Nephron (organoid): ENCODE data around the gene WDR33.

Experiments
- H3K27ac Mint-ChIP-seq, 3 experiments: 2 replicates each; pipeline ENCODE4 v1.8.0; 2020; ENCODE audit warnings: mixed read lengths in 3 of 3, mild to moderate bottlenecking in 2 of 3, moderate library complexity in 1 of 3
- H3K27me3 Mint-ChIP-seq: 2 replicates; pipeline ENCODE4 v1.8.0; 2021; ENCODE audit warnings: low read depth, mild to moderate bottlenecking, moderate library complexity, mixed read lengths
- H3K36me3 Mint-ChIP-seq: 2 replicates; pipeline ENCODE4 v1.8.0; 2020; ENCODE audit warnings: low read depth, mixed read lengths
- H3K4me1 Mint-ChIP-seq: 2 replicates; pipeline ENCODE4 v1.8.0; 2020; ENCODE audit warnings: mixed read lengths
- H3K4me3 Mint-ChIP-seq, 3 experiments: 2 replicates each; pipeline ENCODE4 v1.8.0; 2020; ENCODE audit warnings: mild to moderate bottlenecking in 3 of 3, mixed read lengths in 3 of 3, moderate library complexity in 2 of 3
- H3K9me3 Mint-ChIP-seq: 2 replicates; pipeline ENCODE4 v1.8.0; 2020; ENCODE audit warnings: mixed read lengths
- TF ChIP-seq, protein P1 (sequence below), 3 experiments: fragments of 200-600 bp; sonication (generic); IDR thresholded peaks; one replicate each; pipeline ENCODE4 v1.5.0; 2021; ENCODE audit warnings: antibody characterized with exemption in 3 of 3; ENCODE audit not compliant: unreplicated experiment in 3 of 3

Gene WDR33

DNA sequence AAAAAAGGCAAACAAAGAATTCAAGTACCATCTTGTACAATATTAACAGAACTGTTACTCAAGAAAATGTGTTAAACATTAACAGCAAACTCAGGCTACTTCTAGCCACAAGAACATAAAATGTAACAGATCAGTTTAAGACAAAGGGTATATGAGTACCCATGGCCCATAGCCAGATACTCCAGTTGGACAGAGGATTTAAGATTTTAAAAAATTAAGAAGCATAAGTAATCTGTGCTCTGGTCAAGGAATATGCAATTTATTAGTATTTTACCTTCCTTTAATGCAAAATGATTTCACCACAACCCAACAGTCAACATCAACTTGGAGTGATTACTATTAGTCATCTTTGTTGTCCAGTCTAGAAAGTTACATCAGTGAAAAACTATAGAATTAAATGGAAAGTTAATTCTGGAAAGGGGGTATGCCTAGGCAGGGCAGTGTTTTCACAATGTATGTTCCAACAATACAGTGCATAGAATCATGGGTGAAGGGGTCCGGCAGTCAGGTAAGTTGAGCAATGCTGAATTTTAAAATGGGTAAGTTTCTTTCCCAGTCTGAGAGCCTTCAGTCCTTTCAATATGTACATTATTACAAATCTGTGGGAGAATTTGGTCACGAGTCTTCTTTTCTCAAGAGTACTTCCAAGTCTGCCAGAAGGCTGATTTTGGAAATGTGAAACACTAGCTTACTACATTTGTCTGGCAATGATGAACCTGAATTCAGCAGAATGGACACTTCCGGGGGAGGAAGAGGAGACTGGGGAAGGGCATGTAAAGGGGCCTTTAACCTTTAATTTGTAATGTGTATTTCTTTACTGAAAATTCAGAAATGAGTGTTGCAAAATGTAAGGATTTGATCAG is 75.2 kb downstream of the WDR33 start:
- peaks cover 13% of the 10 kb centered on the region for H3K36me3 Mint-ChIP-seq
- peaks cover 30% of the 10 kb centered on the region for H3K4me1 Mint-ChIP-seq
- peak overlapping the region; percentile 71 to 88 (median 82) for H3K27ac Mint-ChIP-seq
- H3K27me3 Mint-ChIP-seq, result no peaks in the 10 kb centered on the region
- no peaks in the 10 kb centered on the region for H3K9me3 Mint-ChIP-seq
- no peak overlapping the region for H3K4me3 Mint-ChIP-seq
- TF ChIP-seq, protein P1, sequence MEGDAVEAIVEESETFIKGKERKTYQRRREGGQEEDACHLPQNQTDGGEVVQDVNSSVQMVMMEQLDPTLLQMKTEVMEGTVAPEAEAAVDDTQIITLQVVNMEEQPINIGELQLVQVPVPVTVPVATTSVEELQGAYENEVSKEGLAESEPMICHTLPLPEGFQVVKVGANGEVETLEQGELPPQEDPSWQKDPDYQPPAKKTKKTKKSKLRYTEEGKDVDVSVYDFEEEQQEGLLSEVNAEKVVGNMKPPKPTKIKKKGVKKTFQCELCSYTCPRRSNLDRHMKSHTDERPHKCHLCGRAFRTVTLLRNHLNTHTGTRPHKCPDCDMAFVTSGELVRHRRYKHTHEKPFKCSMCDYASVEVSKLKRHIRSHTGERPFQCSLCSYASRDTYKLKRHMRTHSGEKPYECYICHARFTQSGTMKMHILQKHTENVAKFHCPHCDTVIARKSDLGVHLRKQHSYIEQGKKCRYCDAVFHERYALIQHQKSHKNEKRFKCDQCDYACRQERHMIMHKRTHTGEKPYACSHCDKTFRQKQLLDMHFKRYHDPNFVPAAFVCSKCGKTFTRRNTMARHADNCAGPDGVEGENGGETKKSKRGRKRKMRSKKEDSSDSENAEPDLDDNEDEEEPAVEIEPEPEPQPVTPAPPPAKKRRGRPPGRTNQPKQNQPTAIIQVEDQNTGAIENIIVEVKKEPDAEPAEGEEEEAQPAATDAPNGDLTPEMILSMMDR (IDR thresholded peaks at IDR 0.05; ENCODE audit: unreplicated experiment in 3 of 3), result no peak

DNA sequence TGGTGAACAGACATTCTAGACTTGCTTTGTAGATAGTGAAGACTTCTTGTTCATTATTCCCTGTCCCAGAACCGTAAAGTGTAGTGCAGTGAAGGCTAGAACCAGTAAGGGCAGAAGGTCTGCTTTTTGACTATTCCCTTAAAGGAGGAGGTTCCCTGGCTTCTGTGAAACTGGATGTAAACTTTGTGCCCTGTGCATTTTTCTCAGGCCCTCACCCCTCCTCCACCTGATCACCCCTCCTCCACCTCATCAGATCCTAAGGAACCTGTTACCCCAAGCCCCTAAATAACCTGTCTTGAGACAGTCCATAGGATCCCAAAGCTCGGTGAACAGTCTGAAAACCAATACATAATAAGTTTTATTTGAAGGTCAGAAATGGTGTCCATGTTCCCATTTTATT is 75.9 kb downstream of the WDR33 start:
- H3K27ac Mint-ChIP-seq, result peak overlapping the region; percentile 71 to 88 (median 82)
- H3K27me3 Mint-ChIP-seq, result no peaks in the 10 kb centered on the region
- peaks cover 6% of the 10 kb centered on the region for H3K36me3 Mint-ChIP-seq
- no peaks in the 10 kb centered on the region for H3K9me3 Mint-ChIP-seq
- TF ChIP-seq, protein P1 (IDR thresholded peaks at IDR 0.05; ENCODE audit: unreplicated experiment in 3 of 3), result no peak
- H3K4me1 Mint-ChIP-seq, result peaks cover 30% of the 10 kb centered on the region
- peak overlapping the region in 2 of 3 experiments; percentile 44 to 49 for H3K4me3 Mint-ChIP-seq

DNA sequence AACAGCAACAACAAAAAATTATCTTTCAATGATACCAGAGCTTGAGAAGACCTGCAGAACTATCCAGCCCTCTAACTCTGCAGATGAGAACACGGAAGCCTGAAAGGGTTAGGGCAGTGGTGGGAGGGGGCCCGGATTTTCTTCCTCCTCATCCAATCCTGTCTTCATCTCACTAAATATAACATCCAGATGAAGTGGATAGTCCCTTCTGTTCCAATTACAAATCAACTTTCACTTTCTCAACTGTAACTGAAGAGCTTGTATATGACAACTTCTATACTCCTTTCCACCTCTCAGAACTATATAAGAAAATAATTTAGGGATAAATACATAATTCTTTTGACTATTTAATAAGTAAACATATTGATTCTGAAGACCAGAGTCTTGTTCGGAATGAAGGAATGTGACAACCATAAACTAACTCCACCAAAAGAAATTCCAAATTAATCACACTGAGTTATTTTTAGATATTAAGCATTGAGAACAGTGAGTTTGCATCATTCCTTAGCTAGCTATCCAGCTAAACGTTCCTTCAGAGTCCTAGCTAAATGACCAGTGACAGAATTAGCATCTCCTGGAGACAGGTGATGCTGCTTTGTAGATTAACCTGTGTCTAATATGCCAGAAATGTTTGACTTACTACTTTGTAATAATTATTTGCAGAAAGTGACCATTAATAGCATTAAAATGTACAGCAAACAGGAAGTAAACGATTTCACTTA is 77.0 kb downstream of the WDR33 start:
- H3K9me3 Mint-ChIP-seq, result no peaks in the 10 kb centered on the region
- peak overlapping the region; percentile 71 to 88 (median 82) for H3K27ac Mint-ChIP-seq
- no peak overlapping the region for H3K4me3 Mint-ChIP-seq
- peaks cover 30% of the 10 kb centered on the region for H3K4me1 Mint-ChIP-seq
- H3K36me3 Mint-ChIP-seq, result peaks cover 4% of the 10 kb centered on the region
- TF ChIP-seq, protein P1 (IDR thresholded peaks at IDR 0.05; ENCODE audit: unreplicated experiment in 3 of 3), result no peak
- no peaks in the 10 kb centered on the region for H3K27me3 Mint-ChIP-seq

DNA sequence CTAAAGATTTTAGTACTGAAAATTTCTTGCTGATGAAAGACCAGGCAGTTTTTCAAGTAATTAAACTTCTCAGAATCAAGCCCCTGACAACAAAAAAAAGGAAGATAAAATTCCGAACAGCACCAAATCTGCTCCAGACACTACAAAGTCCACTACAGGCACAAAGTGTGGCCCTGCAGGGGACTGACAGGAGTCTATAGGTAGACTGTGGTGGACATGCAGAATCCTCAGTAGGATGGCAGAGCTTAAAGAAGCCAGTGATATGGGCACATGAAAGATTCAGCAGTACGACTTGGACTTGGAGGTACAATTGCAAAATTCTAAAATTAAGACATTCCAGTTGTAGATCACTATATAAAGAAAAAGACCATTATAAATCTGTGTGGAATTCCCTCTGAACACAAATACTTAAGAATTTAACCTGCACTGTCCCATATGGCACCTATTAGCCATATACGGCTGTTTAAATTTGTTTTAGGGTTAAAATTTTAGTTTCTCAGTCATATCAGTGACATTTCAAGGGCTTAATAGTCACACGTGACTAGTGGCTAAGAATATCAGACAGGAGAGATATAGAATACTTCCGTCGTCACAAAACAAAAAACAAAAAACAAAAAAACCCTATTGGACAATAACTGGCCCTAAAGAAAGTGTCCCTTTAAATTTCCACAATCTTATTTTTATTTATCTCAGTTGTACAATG is 77.7 kb downstream of the WDR33 start:
- Mint-ChIP-seq H3K27ac (peak overlapping the region; percentile 63 to 88 (median 82)), H3K27me3 (no peaks in the 10 kb centered on the region), H3K4me1 (peaks cover 30% of the 10 kb centered on the region), H3K9me3 (no peaks in the 10 kb centered on the region), H3K4me3 (no peak overlapping the region), H3K36me3 (peaks cover 4% of the 10 kb centered on the region)
- TF ChIP-seq, protein P1 (IDR thresholded peaks at IDR 0.05; ENCODE audit: unreplicated experiment in 3 of 3), result no peak

DNA sequence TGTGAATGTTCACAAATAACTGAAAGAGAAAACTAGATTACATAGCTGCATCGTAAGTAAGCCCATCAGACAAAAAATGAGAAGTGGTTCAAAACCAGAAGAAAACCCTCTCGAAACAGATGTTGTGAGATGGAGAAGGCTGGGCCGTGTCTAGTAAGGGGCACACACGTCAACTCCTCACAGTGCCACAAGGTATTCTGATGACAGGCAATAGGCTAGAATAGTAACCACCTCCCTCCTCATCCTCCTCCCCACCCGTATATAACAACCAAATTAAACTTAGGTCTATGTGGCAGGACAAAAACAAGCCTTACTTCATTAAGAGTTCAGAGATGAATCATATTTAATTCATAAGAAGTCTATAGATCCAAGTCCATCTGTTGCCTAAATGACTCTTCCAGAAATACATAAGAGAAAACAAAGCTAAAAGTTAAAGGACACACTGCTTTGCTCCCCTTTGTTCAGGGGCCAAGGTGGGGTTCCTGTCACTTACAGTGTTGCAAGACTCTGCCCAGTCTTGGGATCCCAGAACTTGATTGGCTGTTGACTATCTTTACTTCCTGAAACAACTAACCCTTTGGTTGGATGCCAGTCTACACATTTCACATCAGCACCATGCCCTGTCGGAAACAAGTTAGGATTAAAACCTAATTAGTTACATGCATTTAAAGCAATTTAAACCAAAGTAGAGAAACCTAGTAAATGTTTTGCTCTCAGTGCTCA is 84.7 kb downstream of the WDR33 start:
- Mint-ChIP-seq H3K9me3 (no peaks in the 10 kb centered on the region), H3K27ac (no peak overlapping the region)
- TF ChIP-seq, protein P1 (IDR thresholded peaks at IDR 0.05; ENCODE audit: unreplicated experiment in 3 of 3), result no peak

More for the DNA sequence above, 84.7 kb downstream of the WDR33 start:
- peaks cover 34% of the 10 kb centered on the region for H3K36me3 Mint-ChIP-seq
- H3K27me3 Mint-ChIP-seq, result no peaks in the 10 kb centered on the region
- H3K4me3 Mint-ChIP-seq, result no peak overlapping the region
- H3K4me1 Mint-ChIP-seq, result peaks cover 6% of the 10 kb centered on the region
